ENCODE measurements around the gene ARPC4. TPM values are rescaled to one million over a fixed set of nuclear protein-coding genes. Genes with fewer than 3 reads are reported as not detected.

ARPC4 gene
- total RNA-seq, result 197 TPM in 2 replicates
- 181 and 217 TPM in 2 replicates for polyA plus RNA-seq
- polyA plus RNA-seq (2011; cell fraction: cytosol; rRNA removed), result 216 and 218 TPM in 2 replicates
- polyA plus RNA-seq (2011; cell fraction: nucleus; rRNA removed), result 102 and 119 TPM in 2 replicates
- polyA plus RNA-seq (2012), result 138 and 169 TPM in 2 replicates
- polyA minus RNA-seq, result 157 and 160 TPM in 2 replicates
- 112 TPM for polyA minus RNA-seq (2011; cell fraction: cytosol; rRNA and poly(A)+ RNA removed)
- polyA minus RNA-seq (2011; cell fraction: nucleus; rRNA and poly(A)+ RNA removed), result 71.5 and 76.3 TPM in 2 replicates
- Bru-seq, nascent RNA, result percentile 93 among the genes with signal in this experiment
- BruChase-seq, experiment 1, labeled RNA remaining after a 6-hour chase, result percentile 99 among the genes with signal in this experiment
- percentile 98 among the genes with signal in this experiment for BruChase-seq, experiment 2, labeled RNA remaining after a 2-hour chase
- long read RNA-seq, transcript ARPC4-201 (6 exons, 2,582 nt), result major isoform, 59 of 80 reads
- long read RNA-seq, transcript ARPC4-208 (6 exons, 942 nt), result minor isoform, 6 of 80 reads
- long read RNA-seq, partial matches to known transcripts, result 11 of 80 reads
- long read RNA-seq, other reads (novel, unspliced or antisense), result 2 of 80 reads

DNA sequence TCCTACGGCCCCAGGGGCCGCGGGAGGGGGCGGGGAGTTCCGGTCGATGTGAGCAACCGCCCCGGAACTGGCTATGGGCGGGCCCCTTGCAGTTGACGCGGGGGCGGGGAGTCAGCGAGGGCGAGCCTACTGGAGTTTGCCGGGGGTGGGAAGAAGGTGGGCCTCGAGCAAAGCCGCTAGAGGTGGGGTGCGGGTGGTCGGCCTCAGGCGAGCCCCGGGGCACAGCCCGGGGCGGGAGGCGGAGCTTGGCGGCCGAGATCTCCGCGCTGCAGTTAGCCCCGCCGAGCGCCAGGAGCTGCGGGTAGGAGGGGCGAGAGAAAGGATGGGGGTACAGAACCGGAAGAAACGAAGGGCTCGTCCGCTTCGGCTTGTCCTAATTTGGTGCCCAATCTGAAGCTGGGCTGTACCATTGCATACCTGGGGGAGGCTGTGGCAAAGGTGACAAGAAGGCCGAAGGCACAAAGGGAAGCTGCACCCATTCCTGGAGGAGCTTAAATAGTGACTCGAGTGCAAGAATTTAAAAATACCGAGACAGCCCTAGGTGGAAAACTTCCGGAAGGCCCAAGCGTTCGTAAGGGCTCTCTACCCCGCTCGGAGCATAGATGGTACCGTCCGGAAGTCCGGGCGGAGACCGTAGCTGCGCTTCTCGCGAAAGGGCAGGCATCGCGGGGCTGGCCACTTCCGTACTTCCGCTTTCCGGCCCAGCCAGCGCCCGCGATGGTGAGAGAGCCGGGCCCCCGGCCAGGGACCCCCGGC is at the start of gene ARPC4, which contains the start of gene TADA3:
Gene ARPC4 (plus strand): TSS at position 678 of the 756 bp plus-strand sequence. CDS start 40 bp downstream, at position 718.
Gene TADA3 (minus strand): TSS at position 69 of the 756 bp plus-strand sequence. CDS start 1,007 bp downstream, outside the sequence.
- Histone ChIP-seq H3K4me2 (ENCODE audit: insufficient read depth, low read length) (peak within 1 kb of the TSS; percentile 68), H3K79me2 (ENCODE audit: control insufficient read depth, insufficient read depth, low read length) (peaks cover 43% of the 10 kb centered on the region), H3K4me1 (ENCODE audit: control insufficient read depth, extremely low read depth, insufficient read depth, low read length) (peaks cover 13% of the 10 kb centered on the region), H3K36me3 (ENCODE audit: control insufficient read depth in 2 of 2, extremely low read depth in 1 of 2, insufficient read depth in 2 of 2, low read length in 2 of 2) (peaks cover 0 to 4% of the 10 kb centered on the region in 2 experiments), H3K9me3 (replicated peaks; ENCODE audit: control insufficient read depth, insufficient read depth, low read length) (no peaks in the 10 kb centered on the region), H2AFZ (ENCODE audit: low read depth, low read length) (peak within 1 kb of the TSS; percentile 83), H3K4me3 (replicated peaks in 1 of 3; ENCODE audit: insufficient read depth in 1 of 3, low read depth in 1 of 3, low read length in 3 of 3) (peak within 1 kb of the TSS; percentile 68 to 88 (median 88)), H3K27me3 (ENCODE audit: control insufficient read depth in 2 of 2, insufficient read depth in 2 of 2, low read length in 2 of 2) (no peaks in the 10 kb centered on the region), H3K9ac (replicated peaks; ENCODE audit: extremely low read depth, insufficient read depth, low read length) (peak within 1 kb of the TSS; percentile 97), H3K27ac (ENCODE audit: insufficient read depth, low read depth, low read length) (peak within 1 kb of the TSS; percentile 93), H3K9me1 (replicated peaks; ENCODE audit: control insufficient read depth, extremely low read depth, insufficient read depth, low read length) (no peaks in the 10 kb centered on the region), H4K20me1 (replicated peaks; ENCODE audit: control insufficient read depth, extremely low read depth, insufficient read depth, low read length) (no peaks in the 10 kb centered on the region)
- FAIRE-seq, result peak; percentile 99
- dilution Hi-C loops (cut with MboI; ENCODE audit: extremely low pct_ligation_motif_present, low sequenced_read_pairs) (no loop called here), intact Hi-C loops (cut with micrococcal nuclease) (loop anchor here (1.0 to 5.0 kb wide), 8 partner anchors 17 to 395 kb away; partner anchors contain the start of genes BRPF1, CRELD1, IL17RC and MTMR14)
- DNase-seq (ENCODE audit: low read depth, low spot score), result peak; percentile 95
- TF ChIP-seq, protein P1, sequence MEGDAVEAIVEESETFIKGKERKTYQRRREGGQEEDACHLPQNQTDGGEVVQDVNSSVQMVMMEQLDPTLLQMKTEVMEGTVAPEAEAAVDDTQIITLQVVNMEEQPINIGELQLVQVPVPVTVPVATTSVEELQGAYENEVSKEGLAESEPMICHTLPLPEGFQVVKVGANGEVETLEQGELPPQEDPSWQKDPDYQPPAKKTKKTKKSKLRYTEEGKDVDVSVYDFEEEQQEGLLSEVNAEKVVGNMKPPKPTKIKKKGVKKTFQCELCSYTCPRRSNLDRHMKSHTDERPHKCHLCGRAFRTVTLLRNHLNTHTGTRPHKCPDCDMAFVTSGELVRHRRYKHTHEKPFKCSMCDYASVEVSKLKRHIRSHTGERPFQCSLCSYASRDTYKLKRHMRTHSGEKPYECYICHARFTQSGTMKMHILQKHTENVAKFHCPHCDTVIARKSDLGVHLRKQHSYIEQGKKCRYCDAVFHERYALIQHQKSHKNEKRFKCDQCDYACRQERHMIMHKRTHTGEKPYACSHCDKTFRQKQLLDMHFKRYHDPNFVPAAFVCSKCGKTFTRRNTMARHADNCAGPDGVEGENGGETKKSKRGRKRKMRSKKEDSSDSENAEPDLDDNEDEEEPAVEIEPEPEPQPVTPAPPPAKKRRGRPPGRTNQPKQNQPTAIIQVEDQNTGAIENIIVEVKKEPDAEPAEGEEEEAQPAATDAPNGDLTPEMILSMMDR (IDR thresholded peaks at IDR 0.05; ENCODE audit: extremely low read depth in 1 of 2, insufficient read depth in 1 of 2, low read depth in 1 of 2, low read length in 2 of 2), result peak in 1 of 2 donors; percentile 12
- TF ChIP-seq POLR2A (IDR thresholded peaks at IDR 0.05; ENCODE audit: low read depth, low read length) (peak; percentile 88), EZH2 (IDR thresholded peaks at IDR 0.05; ENCODE audit: borderline replicate concordance, low read depth, low read length, severe bottlenecking) (no peak), POLR2AphosphoS5 (IDR thresholded peaks at IDR 0.05; ENCODE audit: insufficient read depth, low read depth, low read length) (peak; percentile 90), FOS (IDR thresholded peaks at IDR 0.05; ENCODE audit: borderline replicate concordance, insufficient read depth, low read length) (no peak), GATA2 (IDR thresholded peaks at IDR 0.05; ENCODE audit: insufficient read depth, insufficient read length, low read depth, low read length) (no peak)
- TF ChIP-seq, protein P2, sequence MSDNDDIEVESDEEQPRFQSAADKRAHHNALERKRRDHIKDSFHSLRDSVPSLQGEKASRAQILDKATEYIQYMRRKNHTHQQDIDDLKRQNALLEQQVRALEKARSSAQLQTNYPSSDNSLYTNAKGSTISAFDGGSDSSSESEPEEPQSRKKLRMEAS (IDR thresholded peaks at IDR 0.05; ENCODE audit: insufficient read depth, insufficient read length), result no peak
- no TSS peak for BruUV-seq (replicated peaks)
- POLR2A ChIA-PET, result interaction anchor here (0.7 to 1.0 kb wide), 4 partner anchors 23 to 140 kb away, joined by 3 read pairs; partner anchors contain the start of genes CAMK1, CRELD1 and OGG1
- CTCF ChIA-PET, result interaction anchor here (0.5 to 1.8 kb wide), 8 partner anchors 11 to 154 kb away, joined by 3 to 10 read pairs (median 4); partner anchors contain the start of gene CRELD1
